Ovary (tissue), 1 donor: Measurements from ENCODE around the gene YPEL4.

ENCODE experiments used
- EP300 ChIP-seq: sonication (generic); formaldehyde crosslinking; IDR thresholded peaks from one replicate; pipeline ENCODE4 v1.6.1; 2017; ENCODE audit warnings: antibody characterized with exemption
- POLR2A ChIP-seq: fragments of 450-650 bp; IDR thresholded peaks from one replicate; pipeline ENCODE4 v1.6.1; 2017; ENCODE audit warnings: antibody characterized with exemption, mild to moderate bottlenecking, moderate library complexity

DNA sequence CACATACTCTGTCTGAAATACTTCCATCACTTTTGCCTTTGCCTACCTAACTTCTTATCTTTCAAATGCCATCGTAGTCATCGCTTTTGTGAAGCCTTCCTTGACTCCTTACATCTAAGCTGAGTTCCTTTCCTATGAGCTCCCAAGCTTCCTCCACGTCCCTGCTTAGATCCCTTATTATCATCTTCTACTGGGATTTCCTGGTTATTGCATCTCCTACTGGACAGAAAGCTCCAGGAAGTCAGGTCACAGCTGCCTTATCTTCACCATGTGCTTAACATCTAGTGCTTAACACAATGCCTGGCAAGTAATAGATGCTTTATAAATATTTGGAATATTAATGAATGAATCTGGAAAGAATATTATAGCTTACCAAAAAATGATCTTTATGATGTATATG is 5.9 kb downstream of the YPEL4 start:
- TF ChIP-seq POLR2A (no peak), EP300 (no peak)
